ENCODE results near the gene OPN4. TPM values are rescaled to one million over a fixed set of nuclear protein-coding genes. Genes with fewer than 3 reads are reported as not detected.

OPN4 gene
- total RNA-seq, 2 experiments from 2014 or later = not detected

DNA sequence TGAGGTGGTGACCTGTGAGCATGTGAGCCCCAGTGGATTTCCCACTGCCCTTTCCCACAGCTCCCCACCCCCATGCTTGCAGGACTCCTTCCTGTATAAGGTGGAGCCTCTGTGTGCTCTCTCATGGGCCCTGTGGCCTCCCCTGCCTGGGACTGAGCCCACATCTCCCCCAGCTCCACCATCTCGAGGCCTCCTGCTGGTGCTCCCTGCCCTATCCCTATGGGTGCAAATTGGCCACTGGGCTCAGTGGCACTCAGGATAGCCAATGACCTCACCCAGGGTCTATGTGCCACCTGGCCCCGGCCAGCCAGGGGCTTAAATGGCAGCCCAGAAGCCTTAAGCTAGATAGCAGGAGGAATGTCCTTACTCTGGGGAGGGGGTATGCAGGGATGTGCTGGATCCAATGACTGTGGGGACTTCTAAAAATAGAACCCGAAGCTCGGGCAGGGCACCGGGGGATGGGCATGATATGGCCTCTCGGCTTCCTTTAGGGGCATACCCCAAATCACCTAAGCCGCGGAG, 16.0 kb downstream of the OPN4 start:
- CTCF ChIA-PET = no interaction called here
- no peak overlapping the region for H3K27ac Mint-ChIP-seq
- H3K4me3 Mint-ChIP-seq = no peak overlapping the region

DNA sequence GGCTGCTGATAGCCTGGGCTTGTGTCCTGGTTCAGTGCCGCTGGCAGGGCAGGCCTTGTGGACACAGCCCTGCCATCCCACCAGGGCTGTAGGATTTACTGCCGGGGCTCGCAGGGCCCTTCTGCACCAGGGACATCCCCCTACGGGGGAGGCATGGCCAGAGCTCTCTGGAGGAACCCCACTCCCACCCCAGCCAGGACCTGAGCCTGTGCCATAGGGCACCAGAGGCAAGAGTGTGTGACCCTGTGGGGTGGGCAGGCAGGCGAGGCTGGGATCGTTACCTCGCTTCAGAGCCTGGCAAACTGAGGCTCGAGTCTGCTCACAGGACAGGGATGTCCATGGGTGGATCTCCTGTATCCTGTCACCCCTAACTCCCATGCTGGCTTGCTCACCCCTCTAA, 16.5 kb downstream of the OPN4 start:
- POLR2A ChIA-PET = no interaction called here
- H3K4me1 Mint-ChIP-seq = no peaks in the 10 kb centered on the region
- H3K27ac Mint-ChIP-seq = no peak overlapping the region
- H3K4me3 Mint-ChIP-seq = no peak overlapping the region
- no peaks in the 10 kb centered on the region for H3K27me3 Mint-ChIP-seq
- DNase-seq = no peak
- CTCF ChIA-PET = no interaction called here
- H3K9me3 Mint-ChIP-seq = no peaks in the 10 kb centered on the region
- no peaks in the 10 kb centered on the region for H3K36me3 Mint-ChIP-seq (ENCODE audit: low read depth)

More for the DNA sequence above, 16.0 kb downstream of the OPN4 start:
- DNase-seq = no peak
- Mint-ChIP-seq H3K27me3 (no peaks in the 10 kb centered on the region), H3K9me3 (no peaks in the 10 kb centered on the region), H3K36me3 (ENCODE audit: low read depth) (no peaks in the 10 kb centered on the region), H3K4me1 (no peaks in the 10 kb centered on the region)
- POLR2A ChIA-PET = no interaction called here

GRCh38 chr10:86671419-86671818, 17.1 kb downstream of the OPN4 start:
- no peaks in the 10 kb centered on the region for H3K27me3 Mint-ChIP-seq
- no peak for DNase-seq
- POLR2A ChIA-PET = no interaction called here
- H3K27ac Mint-ChIP-seq = no peak overlapping the region
- no peaks in the 10 kb centered on the region for H3K9me3 Mint-ChIP-seq
- no peak overlapping the region for H3K4me3 Mint-ChIP-seq
- CTCF ChIA-PET = interaction anchor here (0.5 to 1.1 kb wide), 3 partner anchors 29 to 354 kb away, joined by 3 read pairs; no protein-coding TSS in a partner anchor
- no peaks in the 10 kb centered on the region for H3K36me3 Mint-ChIP-seq (ENCODE audit: low read depth)
- H3K4me1 Mint-ChIP-seq = no peaks in the 10 kb centered on the region

- POLR2A ChIA-PET = no interaction called here
- no peak for DNase-seq
- no peak overlapping the region for H3K27ac Mint-ChIP-seq
- H3K36me3 Mint-ChIP-seq (ENCODE audit: low read depth) = no peaks in the 10 kb centered on the region
- no peak overlapping the region for H3K4me3 Mint-ChIP-seq
- no peaks in the 10 kb centered on the region for H3K4me1 Mint-ChIP-seq
- CTCF ChIA-PET = interaction anchor here (0.5 to 1.1 kb wide), 4 partner anchors 28 to 353 kb away, joined by 3 to 4 read pairs (median 3); no protein-coding TSS in a partner anchor
- no peaks in the 10 kb centered on the region for H3K27me3 Mint-ChIP-seq
- no peaks in the 10 kb centered on the region for H3K9me3 Mint-ChIP-seq
Observed at GRCh38 chr10:86671985-86672710, 17.8 kb downstream of the OPN4 start.

- Mint-ChIP-seq H3K27me3 (no peaks in the 10 kb centered on the region), H3K4me1 (no peaks in the 10 kb centered on the region), H3K27ac (no peak overlapping the region), H3K9me3 (no peaks in the 10 kb centered on the region), H3K36me3 (ENCODE audit: low read depth) (no peaks in the 10 kb centered on the region), H3K4me3 (no peak overlapping the region)
- POLR2A ChIA-PET = no interaction called here
- DNase-seq = no peak
- CTCF ChIA-PET = no interaction called here
Observed at GRCh38 chr10:86673216-86673826, 19.0 kb downstream of the OPN4 start.

DNA sequence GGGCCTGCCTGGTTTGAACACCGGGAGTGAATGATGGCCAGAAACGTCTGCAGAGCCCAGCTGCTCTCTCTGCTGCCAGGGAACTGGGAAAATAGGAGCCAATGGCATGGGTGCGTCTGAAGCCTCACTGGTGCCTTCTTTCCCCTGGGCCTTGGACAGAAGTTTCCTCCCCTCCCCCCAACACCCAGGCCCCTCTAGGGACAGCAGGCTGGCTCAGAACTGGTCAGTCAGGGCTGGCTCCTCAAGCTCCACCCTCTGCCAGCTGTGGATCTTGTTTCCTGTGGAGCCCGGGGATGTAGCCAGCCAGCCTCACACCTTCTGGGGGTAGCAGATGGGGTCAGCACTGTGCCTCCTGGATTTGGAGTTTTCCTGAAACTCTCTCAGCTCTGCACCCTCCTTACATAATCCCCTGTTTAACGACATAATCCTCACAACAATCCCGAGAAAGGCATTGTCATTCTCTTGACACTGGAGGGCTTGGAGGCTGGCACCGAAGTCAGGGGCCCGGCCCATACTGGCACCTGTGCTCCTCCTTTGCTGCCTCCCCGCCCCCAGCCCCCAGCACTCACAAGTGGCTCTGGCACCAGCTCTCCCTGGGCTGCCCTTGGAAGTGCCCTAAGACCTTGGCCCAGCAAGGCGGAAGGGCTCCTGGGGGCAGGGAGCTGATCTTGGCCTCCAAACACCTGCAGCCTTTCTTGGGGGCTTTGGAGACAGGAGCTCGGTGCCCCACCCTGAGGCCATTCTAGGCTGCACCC, 19.7 kb downstream of the OPN4 start:
- ChIA-PET CTCF (interaction anchor here (1.0 kb wide), 1 partner anchor 16 kb away, joined by 3 read pairs; no protein-coding TSS in a partner anchor), POLR2A (no interaction called here)
- H3K27me3 Mint-ChIP-seq = no peaks in the 10 kb centered on the region
- H3K27ac Mint-ChIP-seq = no peak overlapping the region
- no peaks in the 10 kb centered on the region for H3K9me3 Mint-ChIP-seq
- H3K4me1 Mint-ChIP-seq = no peaks in the 10 kb centered on the region
- H3K36me3 Mint-ChIP-seq (ENCODE audit: low read depth) = no peaks in the 10 kb centered on the region
- DNase-seq = no peak
- no peak overlapping the region for H3K4me3 Mint-ChIP-seq

- no peaks in the 10 kb centered on the region for H3K36me3 Mint-ChIP-seq (ENCODE audit: low read depth)
- ChIA-PET CTCF (interaction anchor here (0.7 to 1.0 kb wide), 2 partner anchors 13 to 15 kb away, joined by 3 read pairs; no protein-coding TSS in a partner anchor), POLR2A (no interaction called here)
- no peak overlapping the region for H3K4me3 Mint-ChIP-seq
- DNase-seq = no peak
- no peaks in the 10 kb centered on the region for H3K9me3 Mint-ChIP-seq
- no peak overlapping the region for H3K27ac Mint-ChIP-seq
- no peaks in the 10 kb centered on the region for H3K4me1 Mint-ChIP-seq
- H3K27me3 Mint-ChIP-seq = no peaks in the 10 kb centered on the region
Observed at GRCh38 chr10:86674912-86675311, 20.6 kb downstream of the OPN4 start.

DNA sequence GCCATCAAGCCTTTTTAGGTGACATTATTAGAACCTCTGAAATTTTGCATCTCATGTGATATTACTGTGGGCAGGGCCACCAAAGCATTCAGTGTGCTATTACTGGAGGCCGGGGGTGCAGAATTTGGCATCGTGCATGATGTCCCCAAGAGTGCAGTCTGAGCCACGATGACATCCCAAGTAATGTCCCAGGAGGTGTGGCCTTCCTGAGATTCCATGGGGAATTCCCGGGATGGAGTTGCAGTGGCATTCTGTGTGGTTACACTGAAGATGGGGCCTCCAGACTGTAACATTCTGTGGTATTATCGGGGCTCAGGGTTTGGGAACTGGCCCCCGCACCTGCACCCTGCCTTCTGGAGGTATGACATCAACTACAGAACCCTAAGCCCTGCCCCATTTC, 23.0 kb downstream of the OPN4 start:
- Mint-ChIP-seq H3K4me1 (no peaks in the 10 kb centered on the region), H3K4me3 (no peak overlapping the region), H3K9me3 (no peaks in the 10 kb centered on the region), H3K36me3 (ENCODE audit: low read depth) (no peaks in the 10 kb centered on the region), H3K27me3 (no peaks in the 10 kb centered on the region), H3K27ac (no peak overlapping the region)
- no peak for DNase-seq
- ChIA-PET CTCF (no interaction called here), POLR2A (no interaction called here)

DNA sequence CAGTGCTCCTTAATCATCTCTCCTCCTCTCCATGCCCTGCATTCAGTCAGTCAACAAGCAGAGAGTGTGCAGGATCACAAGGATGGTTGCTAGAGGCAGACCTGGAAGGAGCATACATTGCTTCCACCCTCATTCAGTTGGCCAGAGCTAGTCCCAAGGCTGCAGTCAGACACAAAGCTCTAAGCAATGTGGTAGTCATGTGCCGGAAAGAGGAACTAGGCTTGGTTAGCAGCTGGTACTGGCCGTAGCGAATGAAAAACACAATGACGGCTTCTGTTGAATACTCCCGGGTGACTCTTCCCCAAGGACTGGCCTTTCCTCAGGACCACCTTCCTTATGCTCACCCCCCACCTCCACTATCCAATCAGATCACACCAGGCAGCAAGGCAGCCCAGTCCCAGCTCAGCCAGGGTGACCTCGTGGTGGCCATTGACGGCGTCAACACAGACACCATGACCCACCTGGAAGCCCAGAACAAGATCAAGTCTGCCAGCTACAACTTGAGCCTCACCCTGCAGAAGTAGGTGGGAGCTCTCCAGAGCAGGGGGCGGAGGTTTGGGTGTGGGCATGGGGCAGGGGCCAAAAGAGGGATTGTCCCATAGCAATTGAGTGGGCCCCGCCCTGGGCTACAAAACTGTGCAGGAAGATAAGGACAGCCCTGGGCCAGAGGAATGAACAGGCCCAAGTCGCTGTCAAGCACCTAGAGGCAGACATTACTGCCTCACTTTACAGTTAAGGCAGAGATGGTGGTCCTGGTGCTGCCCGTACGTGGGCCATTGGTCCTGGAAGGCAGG, 24.8 kb downstream of the OPN4 start:
- Mint-ChIP-seq H3K27ac (no peak overlapping the region), H3K27me3 (no peaks in the 10 kb centered on the region), H3K9me3 (no peaks in the 10 kb centered on the region), H3K4me3 (no peak overlapping the region), H3K4me1 (no peaks in the 10 kb centered on the region), H3K36me3 (ENCODE audit: low read depth) (no peaks in the 10 kb centered on the region)
- no peak for DNase-seq
- CTCF ChIA-PET = interaction anchor here (1.2 to 1.9 kb wide), 2 partner anchors 15 to 16 kb away, joined by 3 to 6 read pairs; no protein-coding TSS in a partner anchor
- POLR2A ChIA-PET = no interaction called here

GRCh38 chr10:86681047-86681446, 26.7 kb downstream of the OPN4 start:
- Mint-ChIP-seq H3K36me3 (ENCODE audit: low read depth) (no peaks in the 10 kb centered on the region), H3K4me3 (no peak overlapping the region), H3K4me1 (no peaks in the 10 kb centered on the region), H3K9me3 (no peaks in the 10 kb centered on the region), H3K27ac (no peak overlapping the region), H3K27me3 (no peaks in the 10 kb centered on the region)
- POLR2A ChIA-PET = no interaction called here
- no peak for DNase-seq
- CTCF ChIA-PET = no interaction called here

- no peaks in the 10 kb centered on the region for H3K9me3 Mint-ChIP-seq
- H3K36me3 Mint-ChIP-seq (ENCODE audit: low read depth) = no peaks in the 10 kb centered on the region
- no peaks in the 10 kb centered on the region for H3K27me3 Mint-ChIP-seq
- no peaks in the 10 kb centered on the region for H3K4me1 Mint-ChIP-seq
- no peak overlapping the region for H3K27ac Mint-ChIP-seq
- CTCF ChIA-PET = interaction anchor here (1.6 kb wide), 1 partner anchor 23 kb away, joined by 3 read pairs; no protein-coding TSS in a partner anchor
- POLR2A ChIA-PET = no interaction called here
- H3K4me3 Mint-ChIP-seq = no peak overlapping the region
- DNase-seq = no peak
Observed at GRCh38 chr10:86681722-86682386, 27.5 kb downstream of the OPN4 start.

- Mint-ChIP-seq H3K27ac (no peak overlapping the region), H3K36me3 (ENCODE audit: low read depth) (no peaks in the 10 kb centered on the region), H3K4me3 (no peak overlapping the region), H3K27me3 (no peaks in the 10 kb centered on the region), H3K9me3 (no peaks in the 10 kb centered on the region), H3K4me1 (no peaks in the 10 kb centered on the region)
- ChIA-PET CTCF (interaction anchor here (1.6 kb wide), 1 partner anchor 24 kb away, joined by 3 read pairs; no protein-coding TSS in a partner anchor), POLR2A (no interaction called here)
- DNase-seq = no peak
Observed at GRCh38 chr10:86682675-86683074, 28.3 kb downstream of the OPN4 start.
